Measurements from ENCODE around the gene APBA2.
A peak's percentile ranks its signal among the peaks of the same experiment; 100 is the strongest.
"Not testable (repeated sequence)": the region's sequence is repeated elsewhere in the genome, so short reads cannot be mapped to it uniquely, and the experiment has no call there.

APBA2 gene

DNA sequence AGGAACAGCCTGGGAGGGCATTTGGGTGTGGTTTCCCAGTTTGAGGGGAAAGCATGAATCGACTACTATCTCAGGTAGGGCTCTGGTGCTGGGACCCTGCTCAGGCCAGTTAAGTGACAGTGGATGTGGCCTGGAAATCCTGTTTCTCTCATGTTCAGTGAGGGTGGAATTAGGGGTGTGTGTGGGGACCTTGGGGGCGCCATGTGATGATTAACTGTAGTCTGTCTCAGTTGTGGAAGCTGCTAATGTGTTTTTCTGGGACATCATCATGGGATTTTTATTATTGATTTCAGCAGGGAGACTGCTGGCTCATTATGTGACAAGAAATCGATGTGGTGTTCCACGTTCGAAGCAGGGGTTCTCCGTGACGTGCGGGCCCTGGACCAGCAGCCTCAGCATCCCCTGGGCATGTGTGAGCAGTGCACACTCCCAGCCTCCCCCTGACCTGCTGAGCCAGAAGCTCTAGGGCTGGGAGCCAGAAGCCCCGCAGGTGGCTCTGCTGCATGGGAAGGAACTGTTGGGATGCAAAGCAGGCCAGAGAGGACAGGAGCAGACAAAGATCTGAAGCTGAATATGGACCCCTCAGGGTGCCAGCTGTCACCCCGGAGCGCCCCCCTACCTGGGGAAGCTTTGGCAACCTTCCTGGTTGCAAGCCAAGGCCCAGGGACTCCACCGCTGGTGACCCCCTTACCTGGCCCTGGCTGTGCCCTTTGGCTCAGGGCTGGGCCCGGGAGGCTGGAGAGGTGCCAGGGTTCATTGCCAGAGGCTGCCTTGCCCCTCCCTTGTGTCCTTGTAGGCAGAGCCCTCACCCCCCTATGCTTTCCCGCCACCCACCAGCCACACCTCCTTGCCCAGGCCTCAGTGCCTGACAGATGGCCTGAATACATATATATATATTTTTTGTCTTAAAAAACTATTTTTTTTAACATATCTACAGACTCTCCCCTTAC, 149.8 kb downstream of the APBA2 start:
- DNase-seq (ENCODE audit: low read depth in 2 of 2), result no peak

DNA sequence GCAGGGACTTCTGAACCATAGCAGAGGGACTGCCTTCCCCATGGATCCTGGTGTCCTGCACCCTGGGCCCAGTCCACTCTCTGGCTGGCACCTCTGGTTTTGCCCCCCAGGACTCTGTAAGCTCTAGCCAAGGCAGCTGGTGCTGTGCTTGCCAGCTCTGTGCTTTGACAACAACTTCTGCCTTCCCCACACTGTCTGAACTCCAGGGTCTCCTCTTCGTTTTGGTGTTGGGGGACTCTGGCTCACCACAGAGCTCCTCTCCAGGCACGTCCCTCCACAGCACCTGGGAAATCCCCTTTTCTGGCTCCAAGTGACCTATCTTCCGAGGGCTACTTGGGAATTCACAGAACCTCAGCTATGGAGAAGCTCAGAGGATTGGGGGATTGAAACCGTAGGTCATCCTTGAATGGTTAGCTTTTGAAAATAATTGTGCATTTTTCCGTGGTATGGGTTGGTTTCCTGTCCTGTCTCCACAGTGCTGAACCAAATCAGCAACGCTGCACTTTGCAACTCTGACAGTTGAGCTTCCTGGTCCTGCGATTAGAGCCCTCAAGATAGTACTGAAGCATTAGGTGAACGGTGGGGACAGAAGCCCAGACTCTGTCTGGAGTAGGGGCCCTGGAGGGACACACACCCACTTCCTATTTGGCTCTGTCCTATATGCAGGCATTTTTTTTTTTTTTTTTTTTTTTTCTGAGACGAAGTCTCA, 152.4 kb downstream of the APBA2 start:
- no peak for DNase-seq (ENCODE audit: low read depth in 2 of 2)

- DNase-seq (ENCODE audit: low read depth in 2 of 2), result peak in 1 of 2 donors; percentile 19
Measured at GRCh38 chr15:29039466-29040369, 153.9 kb downstream of the APBA2 start.

- DNase-seq (ENCODE audit: low read depth in 2 of 2), result no peak
Measured at GRCh38 chr15:29040370-29040751, 154.6 kb downstream of the APBA2 start.

- DNase-seq (ENCODE audit: low read depth in 2 of 2), result no peak
Measured at GRCh38 chr15:29043736-29044502, 158.1 kb downstream of the APBA2 start.

DNA sequence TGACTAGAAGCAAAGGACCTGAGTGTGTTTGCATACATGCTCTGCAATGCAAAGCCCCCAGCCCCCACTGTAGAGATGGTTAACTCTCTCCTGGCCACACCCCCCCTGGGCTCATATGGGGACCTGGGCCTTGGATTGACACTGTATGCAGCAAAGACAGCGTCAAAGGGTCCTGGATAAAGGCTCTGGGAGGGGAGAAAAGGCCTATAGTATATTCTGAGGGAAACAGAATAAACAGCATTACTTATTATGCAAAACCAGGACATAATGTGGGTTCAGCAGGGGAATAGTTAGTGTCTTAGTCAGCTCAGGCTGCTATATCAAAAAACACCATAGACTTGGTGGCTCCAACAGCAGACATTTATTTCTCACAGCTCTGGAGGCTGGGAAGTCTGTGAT, 158.7 kb downstream of the APBA2 start:
- no peak for DNase-seq (ENCODE audit: low read depth in 2 of 2)

DNA sequence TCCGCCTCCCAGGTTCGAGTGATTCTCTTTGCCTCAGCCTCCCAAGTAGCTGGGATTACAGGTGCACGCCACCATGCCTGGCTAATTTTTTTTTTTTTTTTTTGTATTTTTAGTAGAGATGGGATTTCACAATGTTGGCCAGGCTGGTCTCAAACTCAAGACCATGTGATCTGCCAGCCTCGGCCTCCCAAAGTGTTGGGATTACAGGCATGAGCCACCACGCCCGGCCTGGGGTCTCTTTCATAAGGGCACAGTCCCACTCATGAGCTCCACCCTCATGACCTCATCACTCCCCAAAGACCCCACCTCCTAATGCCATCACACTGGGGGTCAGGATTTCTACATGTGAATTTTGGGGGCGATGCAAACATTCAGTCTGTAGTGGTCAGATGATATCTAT, 159.4 kb downstream of the APBA2 start:
- DNase-seq (ENCODE audit: low read depth in 2 of 2), result not testable (repeated sequence)

- no peak for DNase-seq (ENCODE audit: low read depth in 2 of 2)
Measured at GRCh38 chr15:29045717-29046116, 159.9 kb downstream of the APBA2 start.

DNA sequence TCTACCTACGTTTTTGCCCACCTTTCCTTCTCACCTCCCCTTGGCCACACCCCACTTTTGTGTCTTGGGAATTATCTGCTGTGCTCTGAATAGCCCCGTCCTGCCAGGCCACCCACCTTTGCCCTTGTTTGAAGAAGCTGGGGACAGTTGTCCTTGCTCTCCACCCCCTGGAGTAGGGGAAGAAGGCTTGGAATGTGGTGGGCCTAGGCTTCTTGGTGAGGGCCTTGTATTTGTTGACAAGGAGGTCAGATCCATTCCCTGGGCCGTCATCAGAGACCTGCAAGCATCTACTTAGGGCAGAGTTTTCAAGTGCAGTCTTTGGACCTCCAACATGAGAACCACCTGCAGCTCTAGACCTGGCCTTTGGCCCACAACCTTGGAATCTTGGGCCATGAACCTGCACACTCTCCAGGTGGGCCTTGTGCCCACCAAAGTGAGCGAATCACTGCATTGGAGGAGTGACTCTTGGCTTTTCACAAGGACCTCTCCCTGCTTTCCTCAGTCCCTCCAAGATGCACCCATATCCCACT, 160.6 kb downstream of the APBA2 start:
- DNase-seq (ENCODE audit: low read depth in 2 of 2), result no peak

- no peak for DNase-seq (ENCODE audit: low read depth in 2 of 2)
Measured at GRCh38 chr15:29046977-29047376, 161.2 kb downstream of the APBA2 start.

GRCh38 chr15:29048011-29048410, 162.2 kb downstream of the APBA2 start:
- no peak for DNase-seq (ENCODE audit: low read depth in 2 of 2)

DNA sequence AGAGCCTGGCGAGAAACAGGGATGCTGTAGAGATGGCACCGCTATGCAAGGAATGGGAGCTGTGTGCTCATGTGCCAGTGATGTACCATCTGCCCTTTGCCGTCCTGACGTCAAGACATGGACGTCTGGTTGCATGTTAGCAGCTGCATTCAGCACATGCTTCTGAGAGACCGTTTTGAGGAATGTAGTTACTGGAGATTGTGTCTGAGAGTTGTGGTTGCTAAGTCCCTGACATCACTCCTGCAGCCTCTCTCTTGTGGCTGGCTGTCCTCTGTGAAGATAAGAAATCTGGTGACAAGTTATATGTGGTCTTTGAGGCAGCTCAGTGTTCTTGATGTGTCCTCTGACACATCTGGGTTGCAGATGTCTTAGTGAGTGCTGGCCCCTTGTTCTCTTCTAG, 165.1 kb downstream of the APBA2 start:
- peak in 1 of 2 donors; percentile 13 for DNase-seq (ENCODE audit: low read depth in 2 of 2)

DNA sequence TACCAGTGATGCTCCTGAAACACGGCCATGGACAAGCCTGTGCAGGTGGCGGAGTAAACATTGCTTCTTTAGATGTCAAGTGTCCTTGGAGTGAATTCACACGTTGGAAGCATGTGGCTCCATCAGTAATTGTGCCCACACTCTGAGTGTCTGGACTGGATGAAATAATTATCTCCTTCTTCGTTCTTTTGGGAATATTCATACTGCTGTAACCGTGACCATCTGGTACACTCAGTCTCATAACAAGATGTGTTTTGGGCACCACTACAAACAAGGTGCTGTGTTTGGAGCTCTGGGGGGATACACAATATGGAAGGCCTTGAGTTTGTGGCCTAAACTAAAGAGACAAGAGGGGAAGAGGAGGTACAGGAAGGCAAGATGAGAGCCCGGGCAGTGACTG, 165.6 kb downstream of the APBA2 start:
- DNase-seq (ENCODE audit: low read depth in 2 of 2), result no peak

GRCh38 chr15:29053006-29053405, 167.2 kb downstream of the APBA2 start:
- no peak for DNase-seq (ENCODE audit: low read depth in 2 of 2)

DNA sequence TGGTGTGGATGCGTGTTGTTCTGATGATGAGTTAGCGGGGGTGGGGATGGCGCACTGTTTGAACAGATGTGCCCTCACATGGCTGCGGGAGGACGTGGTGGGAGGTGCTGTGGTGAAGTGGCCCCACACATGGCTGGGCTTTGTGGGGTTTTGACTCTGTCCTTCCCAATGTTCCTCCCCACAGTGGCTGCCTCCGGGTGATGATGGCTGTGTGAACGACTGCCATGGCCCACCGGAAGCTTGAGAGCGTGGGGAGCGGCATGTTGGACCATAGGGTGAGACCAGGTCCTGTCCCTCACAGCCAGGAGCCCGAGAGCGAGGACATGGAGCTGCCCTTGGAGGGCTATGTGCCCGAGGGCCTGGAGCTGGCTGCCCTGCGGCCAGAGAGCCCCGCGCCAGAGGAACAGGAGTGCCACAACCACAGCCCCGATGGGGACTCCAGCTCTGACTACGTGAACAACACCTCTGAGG, 167.9 kb downstream of the APBA2 start:
- no peak for DNase-seq (ENCODE audit: low read depth in 2 of 2)

GRCh38 chr15:29054171-29055045, 168.6 kb downstream of the APBA2 start:
- no peak for DNase-seq (ENCODE audit: low read depth in 2 of 2)

GRCh38 chr15:29055876-29056275, 170.1 kb downstream of the APBA2 start:
- DNase-seq (ENCODE audit: low read depth in 2 of 2), result no peak

DNA sequence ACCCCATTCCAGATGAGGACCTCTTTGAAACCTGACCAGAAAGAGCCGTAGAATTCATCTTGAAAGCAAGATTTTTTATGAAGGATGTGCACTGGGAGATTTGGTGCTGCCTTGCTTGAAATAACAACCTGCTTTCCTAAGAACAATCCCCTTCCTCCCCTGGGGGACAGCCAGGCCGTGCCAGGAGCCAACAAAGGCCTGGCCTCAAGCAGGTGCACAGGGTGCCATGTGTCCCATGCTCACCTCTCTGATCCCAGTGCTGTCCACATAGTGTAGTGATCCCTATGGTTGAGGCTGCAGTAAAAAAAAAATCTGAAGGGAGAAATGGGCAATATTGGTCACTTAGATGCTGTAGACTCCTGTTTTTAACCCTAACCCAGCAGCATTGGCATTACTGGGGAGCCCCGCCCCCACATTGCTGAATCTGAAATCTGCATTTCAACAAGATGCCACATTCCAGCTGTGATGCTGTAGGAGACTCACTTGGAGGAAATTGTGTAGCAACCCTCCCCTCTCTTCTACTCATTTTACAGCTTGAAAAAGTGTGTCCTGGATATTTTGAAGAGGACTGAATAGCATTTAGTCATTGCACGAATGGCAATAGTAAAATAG, 171.2 kb downstream of the APBA2 start:
- DNase-seq (ENCODE audit: low read depth in 2 of 2), result no peak

DNA sequence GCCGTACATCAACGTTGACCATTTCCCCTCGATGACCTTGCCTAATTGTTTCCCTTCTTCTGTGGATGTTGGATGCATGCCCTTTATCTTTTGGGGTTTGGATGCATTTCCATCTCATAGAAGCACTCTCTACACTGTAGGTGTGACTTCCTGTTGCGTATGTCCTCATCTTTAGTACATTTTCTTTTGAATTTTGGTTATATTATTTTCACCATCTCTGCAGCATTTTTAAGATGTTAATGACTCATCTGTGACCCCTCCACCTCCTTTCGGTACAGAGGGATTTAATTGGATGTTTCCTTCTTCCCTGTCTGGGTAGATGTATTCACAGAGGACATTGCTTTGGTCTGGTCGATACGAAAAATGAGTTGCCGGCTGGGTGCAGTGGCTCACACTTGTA, 172.1 kb downstream of the APBA2 start:
- DNase-seq (ENCODE audit: low read depth in 2 of 2), result no peak
